ENCODE results near the gene PCK2. TPM values are rescaled to one million over a fixed set of nuclear protein-coding genes. Genes with fewer than 3 reads are reported as not detected.
A peak's percentile ranks its signal among the peaks of the same experiment; 100 is the strongest.

The PCK2 gene
- total RNA-seq, 1 donor from 2014 or later: 2.9 TPM

DNA sequence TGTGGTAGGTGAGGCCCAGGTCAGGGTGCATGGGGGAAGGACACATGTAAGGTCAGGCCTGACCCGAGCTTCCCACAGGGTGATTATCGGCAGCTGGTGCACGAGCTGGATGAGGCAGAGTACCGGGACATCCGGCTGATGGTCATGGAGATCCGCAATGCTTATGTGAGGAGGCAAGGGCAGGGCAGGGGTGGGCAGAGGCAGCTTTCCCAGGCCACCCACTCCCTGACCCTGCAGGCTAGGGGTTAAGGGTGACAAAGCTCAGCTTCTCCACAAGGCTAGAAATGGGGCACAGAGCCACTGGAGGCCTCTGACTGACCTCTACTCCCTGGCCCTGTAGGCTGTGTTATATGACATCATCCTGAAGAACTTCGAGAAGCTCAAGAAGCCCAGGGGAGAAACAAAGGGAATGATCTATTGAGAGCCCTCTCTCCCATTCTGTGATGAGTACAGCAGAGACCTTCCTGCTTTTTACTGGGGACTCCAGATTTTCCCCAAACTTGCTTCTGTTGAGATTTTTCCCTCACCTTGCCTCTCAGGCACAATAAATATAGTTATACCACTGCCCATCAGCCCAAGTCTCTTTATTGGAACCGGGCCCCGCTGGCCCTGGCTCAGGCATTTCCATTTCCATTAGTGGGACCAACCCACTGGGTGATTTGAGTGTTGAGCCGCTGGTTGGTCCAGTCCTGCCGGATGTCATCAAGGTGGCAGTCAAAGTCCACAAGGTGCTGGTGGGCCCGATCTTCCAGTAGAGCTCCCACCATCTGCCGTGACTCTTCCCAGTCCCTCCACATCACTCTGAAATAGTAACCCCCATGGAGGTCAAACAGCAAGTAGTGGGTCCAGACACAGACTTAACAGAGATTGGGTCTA is 44.5 kb downstream of the PCK2 start:
- DNase-seq: no peak

DNA sequence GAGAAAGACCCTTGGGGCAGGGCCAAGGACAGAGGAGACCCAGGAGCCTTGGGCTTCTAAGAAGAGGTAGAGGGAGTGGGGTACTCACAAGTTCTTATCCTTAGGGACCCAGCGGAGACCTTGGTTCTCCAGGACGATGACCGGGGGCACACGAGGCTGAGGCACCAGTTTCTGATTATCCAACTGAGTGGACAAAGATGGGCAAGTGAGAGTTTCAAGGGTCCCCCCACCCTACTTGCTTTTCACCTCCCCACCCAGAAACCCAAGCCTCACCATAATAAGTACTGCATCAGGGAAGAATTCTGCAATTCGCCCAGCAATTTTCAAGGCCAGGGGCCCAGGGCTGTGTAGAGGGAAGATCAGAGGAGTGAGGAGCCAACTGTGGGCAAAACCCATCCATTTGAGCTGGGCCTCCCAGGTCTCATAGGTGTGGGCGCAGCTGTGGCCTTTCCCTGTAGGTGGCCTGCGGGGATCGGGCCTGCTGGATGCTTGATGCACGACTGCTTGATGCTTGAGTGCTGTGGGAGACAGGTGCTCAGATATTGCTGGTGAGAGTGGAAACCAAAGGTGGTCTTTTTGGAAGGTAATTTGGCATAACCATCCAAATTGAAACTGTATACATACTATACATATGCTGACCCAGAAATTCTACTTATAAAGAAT is 45.3 kb downstream of the PCK2 start:
- DNase-seq: no peak

DNA sequence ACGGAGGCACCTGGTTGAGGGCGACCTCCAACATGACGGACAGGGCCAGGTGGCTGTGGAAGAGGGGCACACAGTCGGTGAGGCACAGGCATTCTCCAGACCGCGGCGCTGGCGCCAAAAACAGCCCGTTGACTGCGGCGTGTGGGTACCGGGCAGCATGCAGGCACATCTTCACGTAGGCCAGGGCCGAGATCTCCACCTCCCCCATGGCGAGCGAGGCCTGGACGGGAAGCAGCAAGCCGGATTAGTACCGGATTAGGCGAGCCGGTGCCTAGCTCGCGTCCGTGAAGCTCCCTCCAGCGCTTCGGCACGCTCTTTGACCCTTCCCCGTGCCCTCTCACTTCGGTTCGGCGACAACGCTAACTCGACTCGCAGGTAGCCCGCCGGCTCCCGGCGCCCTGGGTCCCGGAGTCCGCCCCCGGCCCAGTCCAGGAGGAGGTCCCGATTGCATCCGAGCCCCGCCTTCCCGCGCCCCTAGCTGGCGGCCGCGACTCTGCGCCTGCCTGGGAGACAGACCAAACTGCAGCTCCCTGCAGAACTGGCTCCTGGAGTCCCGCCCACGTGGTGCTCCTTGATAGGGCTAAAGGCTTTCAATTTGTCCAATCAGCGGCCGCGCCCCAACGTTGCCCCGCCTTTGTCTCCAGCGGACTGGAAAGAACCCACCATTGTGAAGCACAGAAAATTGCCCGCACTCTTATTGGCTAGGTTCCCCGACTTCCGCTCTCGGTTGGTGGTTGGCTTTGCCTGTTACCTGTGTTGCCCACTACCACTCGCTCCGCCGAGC is 47.2 kb downstream of the PCK2 start, which contains the start of gene EMC9:
Gene EMC9 (minus strand): TSS at position 495 of the 784 bp plus-strand sequence. CDS start 287 bp downstream, at position 208.
- DNase-seq: peak; percentile 100

DNA sequence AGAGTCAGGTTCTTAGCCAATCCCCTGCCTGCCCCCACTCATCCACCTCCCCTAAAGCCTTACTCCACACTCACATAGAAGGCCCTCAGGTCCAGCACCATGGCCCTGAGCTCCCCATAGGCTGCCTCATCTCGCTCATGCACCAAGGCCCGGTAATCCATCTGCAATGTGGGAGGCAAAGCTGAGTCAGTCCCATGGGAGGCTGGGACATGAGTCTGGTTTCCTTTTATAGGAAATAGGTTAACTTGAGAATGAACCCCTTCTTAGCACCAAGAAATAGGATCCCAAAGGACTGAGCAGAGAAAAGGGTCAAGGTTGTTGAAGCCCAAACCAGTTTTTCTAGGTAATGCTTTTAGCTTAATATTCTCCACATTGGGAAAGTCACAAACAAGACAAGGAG is 49.4 kb downstream of the PCK2 start:
- no peak for DNase-seq

DNA sequence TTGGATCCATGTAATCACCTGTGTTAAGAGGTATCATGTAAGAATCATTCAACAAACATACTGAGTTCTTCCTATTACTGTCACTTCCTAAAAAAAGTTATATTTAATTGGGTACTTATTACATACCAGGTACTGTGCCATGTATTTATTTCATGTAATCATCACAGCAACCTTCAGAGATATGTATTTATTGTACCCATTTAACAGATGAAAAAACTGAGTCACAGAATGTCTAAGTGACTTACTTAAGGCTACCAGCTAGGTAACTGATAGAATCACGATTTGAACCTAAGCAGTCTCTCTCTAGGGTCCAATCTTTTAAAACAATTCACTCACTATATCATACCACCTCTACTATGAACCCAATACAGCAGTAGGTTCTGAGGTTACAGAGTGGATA is 50.3 kb downstream of the PCK2 start:
- no peak for DNase-seq

DNA sequence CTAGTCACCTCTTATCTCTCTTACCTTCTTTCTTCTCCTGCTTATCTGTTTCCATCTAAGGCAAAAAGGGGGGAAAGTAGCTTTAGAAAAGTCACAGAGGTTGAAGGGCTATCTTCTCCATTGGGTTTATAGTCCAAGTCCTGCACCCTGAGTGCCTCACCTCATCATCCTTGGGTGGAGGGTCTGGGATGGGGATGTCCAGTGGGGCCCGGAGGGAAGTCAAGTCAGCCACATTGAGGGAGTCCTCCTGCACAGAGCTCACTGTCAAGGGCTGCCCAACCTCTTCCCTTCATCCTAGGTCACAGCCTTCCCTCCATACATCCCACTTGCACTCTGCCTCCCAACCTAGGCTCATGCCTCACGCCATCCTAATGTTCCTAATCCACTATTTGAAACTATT is 51.1 kb downstream of the PCK2 start:
- DNase-seq: no peak

DNA sequence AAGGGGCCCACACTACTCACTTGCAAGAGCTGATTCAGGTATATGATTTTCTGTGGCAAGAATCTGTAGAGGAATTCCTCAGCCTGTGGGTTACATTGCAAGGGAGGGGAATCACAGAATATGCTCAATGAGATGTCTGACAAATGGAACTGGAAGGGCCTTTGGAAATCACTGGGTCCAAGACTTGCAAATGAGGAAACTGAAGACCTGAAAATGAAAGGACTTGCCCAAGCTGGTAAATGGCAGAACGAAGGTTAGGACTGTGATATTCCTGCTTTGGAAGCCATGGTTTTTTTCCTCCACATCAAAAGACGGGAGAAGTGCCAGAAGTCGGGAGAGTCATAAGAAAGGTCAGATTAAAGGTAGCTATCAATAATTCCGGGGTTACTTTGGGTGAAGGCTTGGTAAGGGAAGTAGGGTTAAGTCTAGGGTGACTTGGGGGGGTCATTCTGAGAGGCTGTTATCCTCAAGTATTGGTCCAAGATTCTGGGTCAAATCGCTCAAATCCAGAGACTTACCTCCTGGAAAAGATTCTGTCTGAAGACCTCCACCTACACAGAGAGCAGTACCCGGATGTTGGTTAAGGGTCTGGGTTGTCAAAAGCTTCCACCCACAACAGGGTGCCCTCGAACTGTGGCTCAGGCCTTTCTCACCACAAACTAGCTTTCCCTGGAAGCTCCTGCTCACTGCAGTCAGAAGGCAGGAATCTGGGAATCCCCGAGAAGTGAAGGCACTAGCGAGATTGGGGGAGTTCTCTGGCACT is 51.8 kb downstream of the PCK2 start:
- DNase-seq: no peak

DNA sequence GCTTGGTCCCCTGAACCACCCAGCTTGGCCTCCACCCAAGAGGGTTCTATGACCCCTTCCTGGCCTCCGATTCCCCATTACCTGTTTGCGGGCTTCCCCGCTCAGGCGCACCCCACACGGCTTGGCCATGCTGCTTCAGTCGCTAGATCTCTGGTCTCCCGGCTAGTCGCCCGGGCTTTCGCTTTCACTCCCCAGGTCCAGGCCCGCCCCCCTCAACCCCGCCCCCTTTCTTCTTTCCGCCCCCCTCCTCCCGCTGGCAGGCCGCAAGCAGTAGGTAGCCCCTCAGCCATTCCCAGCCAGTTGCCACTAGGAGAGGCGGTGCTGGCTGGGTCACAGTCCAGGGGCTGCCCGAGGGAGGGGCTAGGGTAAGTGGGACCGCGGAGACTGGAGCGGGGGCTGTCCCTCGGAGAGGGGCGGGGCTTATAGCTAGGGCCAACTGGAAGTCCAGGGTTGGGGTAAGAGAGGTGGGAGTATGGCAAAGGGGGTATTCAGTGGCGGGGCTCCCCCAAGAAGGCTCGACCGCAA is 52.4 kb downstream of the PCK2 start, which contains the start of gene PSME2:
Gene PSME2 (minus strand): TSS at position 158 of the 525 bp plus-strand sequence. CDS start 29 bp downstream, at position 129.
- DNase-seq: peak; percentile 98

DNA sequence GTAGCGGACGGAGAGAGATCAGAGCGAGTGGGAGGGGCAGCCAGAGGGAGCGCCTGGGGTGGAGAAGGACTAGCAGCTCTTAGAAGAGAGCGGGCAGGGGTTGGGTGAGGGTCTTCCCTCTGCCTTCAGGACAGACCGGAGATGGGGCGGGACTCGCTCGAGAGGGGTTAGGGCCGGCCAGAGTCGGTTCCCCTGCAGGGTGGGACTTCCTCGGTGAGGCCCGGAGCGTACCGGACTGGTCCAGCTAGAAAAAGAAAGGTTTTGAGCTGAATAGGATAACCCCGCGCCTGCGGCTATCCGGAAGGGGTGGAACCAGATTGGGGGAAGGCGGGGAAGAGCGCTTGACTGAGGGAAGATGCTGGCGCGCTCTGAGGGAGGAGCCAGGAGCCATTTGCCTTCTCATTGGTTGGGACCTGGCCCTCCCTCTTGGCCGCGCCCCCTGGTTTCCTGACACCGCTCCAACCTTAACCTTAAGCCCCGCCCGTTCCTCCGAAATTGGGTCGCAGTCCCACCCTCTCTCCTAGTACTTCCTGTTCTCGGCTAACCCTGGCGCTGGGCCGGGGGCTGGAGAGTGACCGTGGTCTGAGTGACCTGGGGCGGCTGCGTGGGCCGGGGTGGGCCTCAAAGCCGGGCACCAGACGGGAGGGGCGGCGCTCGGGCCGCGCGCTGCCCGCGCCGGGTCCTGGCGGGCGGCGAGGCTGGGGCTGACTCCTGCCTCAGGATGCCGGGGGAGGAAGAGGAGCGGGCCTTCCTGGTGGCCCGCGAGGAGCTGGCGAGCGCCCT is 53.1 kb downstream of the PCK2 start, which contains the start of gene RNF31:
Gene RNF31 (plus strand): TSS at position 521 of the 783 bp plus-strand sequence. CDS start 201 bp downstream, at position 722.
- DNase-seq: peak; percentile 100

DNA sequence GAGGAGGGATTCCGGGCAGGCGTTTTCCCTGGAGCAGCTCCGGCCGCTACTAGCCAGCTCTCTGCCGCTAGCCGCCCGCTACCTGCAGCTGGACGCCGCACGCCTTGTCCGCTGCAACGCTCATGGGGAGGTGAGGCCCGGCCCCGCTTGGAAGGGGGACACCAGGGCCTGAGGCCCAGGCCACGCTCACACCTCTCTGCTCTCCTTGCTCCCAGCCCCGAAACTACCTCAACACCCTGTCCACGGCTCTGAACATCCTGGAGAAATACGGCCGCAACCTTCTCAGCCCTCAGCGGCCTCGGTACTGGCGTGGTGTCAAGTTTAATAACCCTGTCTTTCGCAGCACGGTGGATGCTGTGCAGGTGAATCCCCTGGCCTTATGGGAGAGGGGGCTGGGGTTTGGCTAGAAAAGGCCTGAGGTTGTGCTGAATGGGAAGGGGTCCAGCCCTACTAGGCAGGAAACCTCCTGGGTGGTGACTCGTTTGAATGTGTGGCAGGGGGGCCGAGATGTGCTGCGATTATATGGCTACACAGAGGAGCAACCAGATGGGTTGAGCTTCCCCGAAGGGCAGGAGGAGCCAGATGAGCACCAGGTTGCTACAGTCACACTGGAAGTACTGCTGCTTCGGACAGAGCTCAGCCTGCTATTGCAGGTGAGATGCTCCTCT is 53.8 kb downstream of the PCK2 start:
- DNase-seq: no peak

DNA sequence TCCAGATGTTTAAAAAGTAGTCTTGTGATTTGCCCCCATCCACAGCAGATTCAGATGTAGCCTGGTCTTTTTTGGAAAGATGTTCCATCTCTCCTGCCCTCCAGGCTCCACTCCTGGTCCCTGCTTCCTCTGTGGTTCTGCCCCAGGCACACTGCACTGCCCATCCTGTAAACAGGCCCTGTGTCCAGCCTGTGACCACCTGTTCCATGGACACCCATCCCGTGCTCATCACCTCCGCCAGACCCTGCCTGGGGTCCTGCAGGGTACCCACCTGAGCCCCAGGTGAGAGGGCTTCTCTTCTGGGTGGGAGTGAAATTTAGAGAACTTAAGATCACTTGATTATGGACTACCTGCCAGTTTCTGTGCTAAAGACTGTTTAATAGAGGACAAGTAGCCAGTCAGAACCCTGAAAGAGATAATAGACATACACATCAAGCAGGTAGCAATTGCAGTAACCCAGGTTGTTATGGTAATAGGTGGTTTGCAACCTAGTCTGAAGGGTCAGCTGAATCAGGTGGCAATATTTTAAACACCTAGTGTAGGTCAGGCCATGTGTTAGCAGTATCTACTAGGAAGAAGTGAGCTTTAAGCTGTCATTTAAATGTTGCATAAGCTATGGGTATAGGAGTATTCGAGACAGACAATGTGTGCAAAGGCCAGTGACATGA is 55.3 kb downstream of the PCK2 start:
- no peak for DNase-seq

DNA sequence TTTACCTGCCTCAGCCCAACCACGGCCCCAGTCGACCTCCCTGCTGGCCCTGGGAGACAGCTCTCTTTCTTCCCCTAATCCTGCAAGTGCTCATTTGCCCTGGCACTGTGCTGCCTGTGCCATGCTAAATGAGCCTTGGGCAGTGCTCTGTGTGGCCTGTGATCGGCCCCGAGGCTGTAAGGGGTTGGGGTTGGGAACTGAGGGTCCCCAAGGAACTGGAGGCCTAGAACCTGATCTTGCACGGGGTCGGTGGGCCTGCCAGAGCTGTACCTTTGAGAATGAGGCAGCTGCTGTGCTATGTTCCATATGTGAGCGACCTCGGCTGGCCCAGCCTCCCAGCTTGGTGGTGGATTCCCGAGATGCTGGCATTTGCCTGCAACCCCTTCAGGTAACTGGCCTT is 56.0 kb downstream of the PCK2 start:
- DNase-seq: no peak

DNA sequence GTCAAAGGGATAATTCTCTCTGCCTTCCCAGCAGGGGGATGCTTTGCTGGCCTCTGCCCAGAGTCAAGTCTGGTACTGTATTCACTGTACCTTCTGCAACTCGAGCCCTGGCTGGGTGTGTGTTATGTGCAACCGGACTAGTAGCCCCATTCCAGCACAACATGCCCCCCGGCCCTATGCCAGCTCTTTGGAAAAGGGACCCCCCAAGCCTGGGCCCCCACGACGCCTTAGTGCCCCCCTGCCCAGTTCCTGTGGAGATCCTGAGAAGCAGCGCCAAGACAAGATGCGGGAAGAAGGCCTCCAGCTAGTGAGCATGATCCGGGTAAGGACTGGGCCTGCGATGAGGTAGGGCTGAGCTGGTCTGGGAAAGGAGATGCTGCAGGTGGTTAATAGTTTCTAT is 56.5 kb downstream of the PCK2 start:
- no peak for DNase-seq

DNA sequence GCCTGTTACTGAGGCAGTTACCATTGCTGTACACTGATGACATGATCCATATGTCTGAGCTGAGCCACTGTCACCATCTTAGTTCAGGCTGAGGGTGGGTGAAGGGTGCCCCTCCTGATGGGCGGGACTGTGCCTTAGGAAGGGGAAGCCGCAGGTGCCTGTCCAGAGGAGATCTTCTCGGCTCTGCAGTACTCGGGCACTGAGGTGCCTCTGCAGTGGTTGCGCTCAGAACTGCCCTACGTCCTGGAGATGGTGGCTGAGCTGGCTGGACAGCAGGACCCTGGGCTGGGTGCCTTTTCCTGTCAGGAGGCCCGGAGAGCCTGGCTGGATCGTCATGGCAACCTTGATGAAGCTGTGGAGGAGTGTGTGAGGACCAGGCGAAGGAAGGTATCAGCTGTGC is 56.9 kb downstream of the PCK2 start:
- DNase-seq: no peak

DNA sequence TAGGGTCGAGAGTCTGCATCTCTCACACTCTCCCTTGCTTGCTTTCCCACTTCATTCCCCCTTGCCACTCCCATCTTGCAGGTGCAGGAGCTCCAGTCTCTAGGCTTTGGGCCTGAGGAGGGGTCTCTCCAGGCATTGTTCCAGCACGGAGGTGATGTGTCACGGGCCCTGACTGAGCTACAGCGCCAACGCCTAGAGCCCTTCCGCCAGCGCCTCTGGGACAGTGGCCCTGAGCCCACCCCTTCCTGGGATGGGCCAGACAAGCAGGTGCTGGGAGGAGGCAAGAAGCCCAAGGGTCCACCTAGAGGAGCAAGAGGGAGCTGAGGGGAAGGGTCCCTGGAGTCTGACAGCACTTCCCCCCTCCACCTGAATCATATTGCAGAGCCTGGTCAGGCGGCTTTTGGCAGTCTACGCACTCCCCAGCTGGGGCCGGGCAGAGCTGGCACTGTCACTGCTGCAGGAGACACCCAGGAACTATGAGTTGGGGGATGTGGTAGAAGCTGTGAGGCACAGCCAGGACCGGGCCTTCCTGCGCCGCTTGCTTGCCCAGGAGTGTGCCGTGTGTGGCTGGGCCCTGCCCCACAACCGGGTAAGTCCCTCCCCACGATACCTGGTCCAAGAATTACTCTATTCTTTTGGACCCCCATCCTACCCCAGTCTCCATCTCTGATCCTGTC is 57.4 kb downstream of the PCK2 start:
- no peak for DNase-seq

Data from tongue (tissue), 2 donors.